ENCODE results near the gene MAF. TPM values are rescaled to one million over a fixed set of nuclear protein-coding genes. Genes with fewer than 3 reads are reported as not detected.

Gene MAF
- total RNA-seq, 1 experiment from 2014 or later: 0.06 TPM

GRCh38 chr16:79554912-79555311 lies 45.6 kb downstream of the MAF start:
- no TSS peak for BruUV-seq (replicated peaks)

DNA sequence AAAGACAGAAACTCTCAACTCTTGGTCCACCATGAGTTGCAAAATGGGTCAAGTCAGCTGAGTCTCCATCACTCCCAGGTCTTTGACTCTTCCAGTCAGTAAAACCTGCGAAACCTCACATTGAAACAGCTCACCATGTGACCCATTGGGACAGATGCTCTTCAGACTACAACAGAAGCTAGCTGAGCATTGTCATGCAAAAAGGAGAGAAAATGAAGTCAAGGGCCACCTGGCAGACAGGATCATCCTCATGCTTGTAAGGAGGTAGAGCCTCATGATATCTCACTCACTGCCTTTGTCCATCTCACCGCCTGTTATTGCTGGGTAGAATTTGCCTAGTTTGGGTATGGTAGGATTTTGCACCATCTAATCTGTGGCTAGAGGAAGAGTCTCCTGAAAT lies 50.2 kb downstream of the MAF start:
- Histone ChIP-seq H3K9me3 (ENCODE audit: low read depth, low read length, poor library complexity, severe bottlenecking) (peaks cover 4% of the 10 kb centered on the region), H3K4me3 (ENCODE audit: low read depth, low read length, poor library complexity, severe bottlenecking) (no peak overlapping the region), H3K36me3 (ENCODE audit: insufficient read depth, low read length, poor library complexity, severe bottlenecking) (no peaks in the 10 kb centered on the region), H3K4me1 (ENCODE audit: insufficient read depth, low read length, poor library complexity, severe bottlenecking) (no peaks in the 10 kb centered on the region), H3K27ac (ENCODE audit: low read depth, low read length, poor library complexity, severe bottlenecking) (no peak overlapping the region), H3K27me3 (replicated peaks; ENCODE audit: insufficient read depth, low read depth, low read length, poor library complexity) (no peaks in the 10 kb centered on the region)
- BruUV-seq (replicated peaks): no TSS peak
- no peak for DNase-seq (ENCODE audit: low spot score)
- intact Hi-C loops (cut with micrococcal nuclease; ENCODE audit: unreplicated experiment): no loop called here
- TF ChIP-seq CTCF (conservative IDR thresholded peaks at IDR 0.05; ENCODE audit: low read depth, low read length) (no peak), EZH2 (IDR thresholded peaks at IDR 0.05; ENCODE audit: borderline replicate concordance, low read depth, low read length, poor library complexity, severe bottlenecking) (no peak)
- ChIA-PET POLR2A (ENCODE audit: low non-redundant PET) (no interaction called here), CTCF (no interaction called here)

More at GRCh38 chr16:79554912-79555311, 45.6 kb downstream of the MAF start:
- H3K27me3 ChIP-seq (replicated peaks; ENCODE audit: insufficient read depth, low read depth, low read length, poor library complexity): no peaks in the 10 kb centered on the region
- DNase-seq (ENCODE audit: low spot score): no peak
- no peak overlapping the region for H3K4me3 ChIP-seq (ENCODE audit: low read depth, low read length, poor library complexity, severe bottlenecking)
- no peaks in the 10 kb centered on the region for H3K36me3 ChIP-seq (ENCODE audit: insufficient read depth, low read length, poor library complexity, severe bottlenecking)
- TF ChIP-seq CTCF (conservative IDR thresholded peaks at IDR 0.05; ENCODE audit: low read depth, low read length) (no peak), EZH2 (IDR thresholded peaks at IDR 0.05; ENCODE audit: borderline replicate concordance, low read depth, low read length, poor library complexity, severe bottlenecking) (no peak)
- CTCF ChIA-PET: no interaction called here
- intact Hi-C loops (cut with micrococcal nuclease; ENCODE audit: unreplicated experiment): no loop called here
- H3K9me3 ChIP-seq (ENCODE audit: low read depth, low read length, poor library complexity, severe bottlenecking): peaks cover 4% of the 10 kb centered on the region
- H3K27ac ChIP-seq (ENCODE audit: low read depth, low read length, poor library complexity, severe bottlenecking): no peak overlapping the region
- POLR2A ChIA-PET (ENCODE audit: low non-redundant PET): no interaction called here
- H3K4me1 ChIP-seq (ENCODE audit: insufficient read depth, low read length, poor library complexity, severe bottlenecking): no peaks in the 10 kb centered on the region

DNA sequence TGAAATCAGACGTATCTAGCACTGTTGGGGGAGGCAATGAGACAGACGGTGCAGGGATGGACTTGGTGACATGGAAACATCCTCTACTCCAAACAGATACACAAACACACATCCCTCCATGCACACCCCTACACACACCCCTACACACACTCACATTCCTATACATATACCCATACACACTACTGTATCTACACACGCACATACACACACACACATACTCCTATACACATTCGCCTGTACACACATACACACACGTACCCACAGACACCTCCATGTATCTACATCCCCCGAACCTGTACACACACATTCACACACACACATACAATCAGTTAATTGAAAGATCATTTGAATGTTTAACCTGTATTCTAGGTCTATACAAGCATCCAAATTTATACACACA lies 53.5 kb downstream of the MAF start:
- DNase-seq (ENCODE audit: low spot score): no peak
- no peak overlapping the region for H3K27ac ChIP-seq (ENCODE audit: low read depth, low read length, poor library complexity, severe bottlenecking)
- CTCF ChIA-PET: no interaction called here
- no peaks in the 10 kb centered on the region for H3K4me1 ChIP-seq (ENCODE audit: insufficient read depth, low read length, poor library complexity, severe bottlenecking)
- no peak overlapping the region for H3K4me3 ChIP-seq (ENCODE audit: low read depth, low read length, poor library complexity, severe bottlenecking)
- H3K36me3 ChIP-seq (ENCODE audit: insufficient read depth, low read length, poor library complexity, severe bottlenecking): no peaks in the 10 kb centered on the region
- POLR2A ChIA-PET (ENCODE audit: low non-redundant PET): no interaction called here
- intact Hi-C loops (cut with micrococcal nuclease; ENCODE audit: unreplicated experiment): no loop called here
- BruUV-seq (replicated peaks): no TSS peak
- no peaks in the 10 kb centered on the region for H3K27me3 ChIP-seq (replicated peaks; ENCODE audit: insufficient read depth, low read depth, low read length, poor library complexity)
- no peaks in the 10 kb centered on the region for H3K9me3 ChIP-seq (ENCODE audit: low read depth, low read length, poor library complexity, severe bottlenecking)
- TF ChIP-seq EZH2 (IDR thresholded peaks at IDR 0.05; ENCODE audit: borderline replicate concordance, low read depth, low read length, poor library complexity, severe bottlenecking) (no peak), CTCF (conservative IDR thresholded peaks at IDR 0.05; ENCODE audit: low read depth, low read length) (no peak)

Data from A673 (cell line).